HEK293 (cell line): ENCODE measurements around the gene WDR70.

Source experiments
- CTCF ChIA-PET: fragments of 350-600 bp; formaldehyde crosslinking; extraction: SDS; loops from one replicate; lab custom pipeline; 2021; ENCODE audit warnings: antibody characterized with exemption; lab: Yijun Ruan, JAX
- POLR2A ChIA-PET: fragments of 300-600 bp; formaldehyde crosslinking; extraction: SDS; loops from one replicate; lab custom pipeline; 2020; ENCODE audit warnings: antibody characterized with exemption, inconsistent platforms; lab: Yijun Ruan, JAX
- H3K27ac ChIP-seq: fragments of 200-500 bp; sonication (Bioruptor generic); 2 replicates; pipeline ENCODE4 v1.5.1; 2014; ENCODE audit warnings: low read depth, low read length, control low read depth, inconsistent platforms; ENCODE audit errors: extremely low read depth
- H3K36me3 ChIP-seq, 2 experiments: fragments of 200-500 bp in 1 of 2; sonication (Bioruptor generic) in 1 of 2; 1 replicate in 1 of 2; 2 replicates in 1 of 2; pipeline ENCODE4 v1.5.1; 2014 to 2017; ENCODE audit warnings: inconsistent platforms in 2 of 2, low read length in 2 of 2; ENCODE audit not compliant: control insufficient read depth in 2 of 2, insufficient read depth in 1 of 2
- H3K4me1 ChIP-seq: fragments of 200-500 bp; sonication (Bioruptor generic); 2 replicates; pipeline ENCODE4 v1.5.1; 2014; ENCODE audit warnings: mild to moderate bottlenecking, low read length, inconsistent platforms; ENCODE audit not compliant: control insufficient read depth, insufficient read depth
- H3K4me3 ChIP-seq: 2 replicates; pipeline ENCODE4 v1.5.1; 2011; ENCODE audit warnings: low read depth, mild to moderate bottlenecking, control low read depth, low read length, moderate library complexity
- H3K9me3 ChIP-seq: fragments of 200-500 bp; sonication (Bioruptor generic); 2 replicates; pipeline ENCODE4 v1.5.1; 2014; ENCODE audit warnings: low read depth, low read length, inconsistent platforms; ENCODE audit not compliant: control insufficient read depth, insufficient read depth
- BCL11A ChIP-seq: fragments of 450-650 bp; formaldehyde crosslinking; IDR thresholded peaks from 2 replicates; pipeline ENCODE4 v1.5.1; 2016; ENCODE audit warnings: low read depth, missing biosample characterization, missing genetic modification characterization
- BCL6B ChIP-seq: fragments of 450-650 bp; formaldehyde crosslinking; IDR thresholded peaks from 2 replicates; pipeline ENCODE4 v1.5.1; 2017; ENCODE audit warnings: missing biosample characterization, missing genetic modification characterization
- GLI4 ChIP-seq: fragments of 450-650 bp; formaldehyde crosslinking; IDR thresholded peaks from 2 replicates; pipeline ENCODE4 v1.5.1; 2016; ENCODE audit warnings: missing biosample characterization, missing genetic modification characterization
- HIC1 ChIP-seq: fragments of 450-650 bp; formaldehyde crosslinking; IDR thresholded peaks from 2 replicates; pipeline ENCODE4 v1.5.1; 2016; ENCODE audit warnings: missing biosample characterization, missing genetic modification characterization
- KLF16 ChIP-seq: fragments of 450-650 bp; formaldehyde crosslinking; IDR thresholded peaks from 2 replicates; pipeline ENCODE4 v1.5.1; 2017; ENCODE audit warnings: missing biosample characterization, missing genetic modification characterization
- KLF7 ChIP-seq: fragments of 450-650 bp; formaldehyde crosslinking; IDR thresholded peaks from 2 replicates; pipeline ENCODE4 v1.5.1; 2016; ENCODE audit warnings: missing biosample characterization, missing genetic modification characterization, borderline replicate concordance
- SALL2 ChIP-seq: fragments of 450-650 bp; formaldehyde crosslinking; IDR thresholded peaks from 2 replicates; pipeline ENCODE4 v1.5.0; 2017; ENCODE audit warnings: missing biosample characterization, mild to moderate bottlenecking, missing genetic modification characterization, borderline replicate concordance
- ZBTB20 ChIP-seq: fragments of 450-650 bp; formaldehyde crosslinking; IDR thresholded peaks from 2 replicates; pipeline ENCODE4 v1.5.1; 2016; ENCODE audit warnings: missing biosample characterization, missing genetic modification characterization
- ZBTB21 ChIP-seq: fragments of 450-650 bp; formaldehyde crosslinking; IDR thresholded peaks from 2 replicates; pipeline ENCODE4 v1.5.1; 2017; ENCODE audit warnings: missing biosample characterization, missing genetic modification characterization
- ZNF19 ChIP-seq: fragments of 450-650 bp; formaldehyde crosslinking; IDR thresholded peaks from 2 replicates; pipeline ENCODE4; 2016; ENCODE audit warnings: missing biosample characterization, missing genetic modification characterization, low read depth
- ZNF214 ChIP-seq: fragments of 450-650 bp; formaldehyde crosslinking; IDR thresholded peaks from 2 replicates; pipeline ENCODE4 v1.5.1; 2017; ENCODE audit warnings: missing biosample characterization, mild to moderate bottlenecking, missing genetic modification characterization, borderline replicate concordance
- ZNF311 ChIP-seq: fragments of 450-650 bp; formaldehyde crosslinking; IDR thresholded peaks from 2 replicates; pipeline ENCODE4 v1.5.1; 2017; ENCODE audit warnings: missing biosample characterization, missing genetic modification characterization, borderline replicate concordance
- ZNF362 ChIP-seq: fragments of 450-650 bp; formaldehyde crosslinking; IDR thresholded peaks from 2 replicates; pipeline ENCODE4 v1.5.1; 2016; ENCODE audit warnings: missing biosample characterization, missing genetic modification characterization
- ZNF394 ChIP-seq: fragments of 450-650 bp; formaldehyde crosslinking; IDR thresholded peaks from 2 replicates; pipeline ENCODE4 v1.5.1; 2016; ENCODE audit warnings: missing biosample characterization, missing genetic modification characterization, mild to moderate bottlenecking, moderate library complexity, borderline replicate concordance
- ZNF426 ChIP-seq: fragments of 450-650 bp; formaldehyde crosslinking; IDR thresholded peaks from 2 replicates; pipeline ENCODE4 v1.5.1; 2017; ENCODE audit warnings: missing biosample characterization, missing genetic modification characterization, mild to moderate bottlenecking, inconsistent platforms, moderate library complexity
- ZNF473 ChIP-seq: fragments of 450-650 bp; formaldehyde crosslinking; IDR thresholded peaks from 2 replicates; pipeline ENCODE4 v1.5.1; 2017; ENCODE audit warnings: missing biosample characterization, missing genetic modification characterization
- ZNF488 ChIP-seq: fragments of 450-650 bp; formaldehyde crosslinking; IDR thresholded peaks from 2 replicates; pipeline ENCODE4 v1.5.1; 2016; ENCODE audit warnings: missing biosample characterization, missing genetic modification characterization
- ZNF548 ChIP-seq: fragments of 450-650 bp; formaldehyde crosslinking; IDR thresholded peaks from 2 replicates; pipeline ENCODE4 v1.5.1; 2016; ENCODE audit warnings: missing biosample characterization, missing genetic modification characterization
- ZNF561 ChIP-seq: fragments of 450-650 bp; IDR thresholded peaks from 2 replicates; pipeline ENCODE4 v1.5.1; 2018; ENCODE audit warnings: missing biosample characterization, missing genetic modification characterization, borderline replicate concordance
- ZNF610 ChIP-seq: fragments of 450-650 bp; formaldehyde crosslinking; IDR thresholded peaks from 2 replicates; pipeline ENCODE4 v1.5.1; 2016; ENCODE audit warnings: missing biosample characterization, missing genetic modification characterization, borderline replicate concordance
- ZNF624 ChIP-seq: fragments of 450-650 bp; formaldehyde crosslinking; IDR thresholded peaks from 2 replicates; pipeline ENCODE4 v1.5.1; 2017; ENCODE audit warnings: missing biosample characterization, missing genetic modification characterization
- ZNF629 ChIP-seq: fragments of 450-650 bp; formaldehyde crosslinking; IDR thresholded peaks from 2 replicates; pipeline ENCODE4 v1.5.1; 2017; ENCODE audit warnings: missing biosample characterization, missing genetic modification characterization

Gene WDR70

GRCh38 chr5:37716405-37716804 lies 337.3 kb downstream of the WDR70 start:
- ChIA-PET POLR2A (interaction anchor here (2.0 kb wide), 1 partner anchor 345 kb away, joined by 5 read pairs; the partner anchor contains the start of gene NUP155), CTCF (interaction anchor here (0.7 to 1.2 kb wide), 2 partner anchors 303 to 477 kb away, joined by 3 to 4 read pairs; no protein-coding TSS in a partner anchor)
- H3K27ac ChIP-seq, result no peak overlapping the region
- TF ChIP-seq KLF7 (tag by site-specific recombination), result no peak
- no peak for TF ChIP-seq ZNF394 (tag by site-specific recombination)
- H3K36me3 ChIP-seq, result no peaks in the 10 kb centered on the region
- H3K9me3 ChIP-seq, result no peaks in the 10 kb centered on the region
- no peak overlapping the region for H3K4me3 ChIP-seq
- H3K4me1 ChIP-seq, result peaks cover 23% of the 10 kb centered on the region

GRCh38 chr5:37717276-37717612 lies 338.1 kb downstream of the WDR70 start:
- TF ChIP-seq ZNF548 (tag by site-specific recombination), result no peak
- peak; percentile 100 for TF ChIP-seq BCL6B
- POLR2A ChIA-PET, result interaction anchor here (0.6 to 2.0 kb wide), 5 partner anchors 21 to 987 kb away, joined by 3 to 6 read pairs (median 5); partner anchors contain the start of genes NUP155 and WDR70
- H3K9me3 ChIP-seq, result no peaks in the 10 kb centered on the region
- peaks cover 23% of the 10 kb centered on the region for H3K4me1 ChIP-seq
- H3K27ac ChIP-seq, result no peak overlapping the region
- CTCF ChIA-PET, result interaction anchor here (0.8 to 1.2 kb wide), 2 partner anchors 68 to 476 kb away, joined by 3 to 4 read pairs; no protein-coding TSS in a partner anchor
- H3K36me3 ChIP-seq, result no peaks in the 10 kb centered on the region
- H3K4me3 ChIP-seq, result no peak overlapping the region

GRCh38 chr5:37717613-37718431 lies 338.7 kb downstream of the WDR70 start:
- no peaks in the 10 kb centered on the region for H3K9me3 ChIP-seq
- peak overlapping the region; percentile 51 for H3K27ac ChIP-seq
- ChIA-PET POLR2A (interaction anchor here (0.6 to 2.0 kb wide), 5 partner anchors 20 to 988 kb away, joined by 3 to 6 read pairs (median 5); partner anchors contain the start of genes NUP155 and WDR70), CTCF (interaction anchor here (0.5 to 9.7 kb wide), 7 partner anchors 20 to 881 kb away, joined by 3 to 117 read pairs (median 4); no protein-coding TSS in a partner anchor)
- peaks cover 27% of the 10 kb centered on the region for H3K4me1 ChIP-seq
- H3K36me3 ChIP-seq, result no peaks in the 10 kb centered on the region
- no peak overlapping the region for H3K4me3 ChIP-seq
- TF ChIP-seq BCL11A (0 out of 2 replicates have a peak, but pooled peaks have one; percentile 26), ZNF426 (tag by site-specific recombination) (no peak), ZNF629 (tag by site-specific recombination) (peak; percentile 78), ZNF214 (tag by site-specific recombination) (peak; percentile 70; the same call in 1 of the 2 replicates), KLF16 (tag by site-specific recombination) (no peak), ZNF362 (tag by site-specific recombination) (no peak), HIC1 (tag by site-specific recombination) (no peak; the same call in 1 of the 2 replicates), ZNF624 (tag by site-specific recombination) (no peak; the same call in 1 of the 2 replicates), ZNF488 (tag by site-specific recombination) (0 out of 2 replicates have a peak, but pooled peaks have one; percentile 54), ZNF610 (tag by site-specific recombination) (no peak), SALL2 (tag by site-specific recombination) (no peak), ZBTB21 (0 out of 2 replicates have a peak, but pooled peaks have one; percentile 31), GLI4 (tag by site-specific recombination) (no peak), ZNF311 (tag by site-specific recombination) (no peak), BCL6B (no peak), ZBTB20 (tag by site-specific recombination) (peak; percentile 36; the same call in 1 of the 2 replicates), ZNF19 (tag by site-specific recombination) (no peak), ZNF473 (tag by site-specific recombination) (no peak), ZNF561 (tag by site-specific recombination) (peak; percentile 84)
